Activated CD4-positive, alpha-beta memory T cell treated with anti-CD3 and anti-CD28 coated beads, Interleukin-2, amount 10 ng/mL, durations not matched to agents 7 days and 5 days (primary cell): ENCODE data around the gene LSP1. TPM values are rescaled to one million over a fixed set of nuclear protein-coding genes. Genes with fewer than 3 reads are reported as not detected.
"Not testable (repeated sequence)": the region's sequence is repeated elsewhere in the genome, so short reads cannot be mapped to it uniquely, and the experiment has no call there.

Experiments
- CTCF ChIA-PET: fragments of 350-600 bp; sonication (Branson Sonifier 250); formaldehyde crosslinking; loops from one replicate; lab custom pipeline; 2021; ENCODE audit warnings: antibody characterized with exemption, inconsistent platforms; lab: Charles Lee
- POLR2A ChIA-PET: fragments of 350-600 bp; sonication (Branson Sonifier 250); formaldehyde crosslinking; loops from one replicate; lab custom pipeline; 2021; ENCODE audit warnings: antibody characterized with exemption; lab: Charles Lee
- DNase-seq: peaks from one replicate; pipeline ENCODE4 v3.0.0-alpha.2; 2020
- H3K27ac Mint-ChIP-seq: one replicate; pipeline ENCODE4 v1.8.0; 2021; ENCODE audit warnings: mild to moderate bottlenecking, mixed read lengths
- H3K27me3 Mint-ChIP-seq: one replicate; pipeline ENCODE4 v1.8.0; 2021; ENCODE audit warnings: mixed read lengths
- H3K36me3 Mint-ChIP-seq: one replicate; pipeline ENCODE4 v1.8.0; 2021; ENCODE audit warnings: low read depth, mixed read lengths
- H3K4me1 Mint-ChIP-seq: one replicate; pipeline ENCODE4 v1.8.0; 2021; ENCODE audit warnings: mixed read lengths
- H3K4me3 Mint-ChIP-seq: one replicate; pipeline ENCODE4 v1.8.0; 2021; ENCODE audit warnings: mild to moderate bottlenecking, mixed read lengths
- H3K9me3 Mint-ChIP-seq: one replicate; pipeline ENCODE4 v1.8.0; 2021; ENCODE audit warnings: mixed read lengths
- total RNA-seq, 2 experiments: library from RNA; stranded (reverse); gene quantifications; one replicate each; pipeline ENCODE4 v1.2.3, GENCODE V29; 2021

Gene LSP1
- total RNA-seq, 2 experiments from 2014 or later: 590 TPM

DNA sequence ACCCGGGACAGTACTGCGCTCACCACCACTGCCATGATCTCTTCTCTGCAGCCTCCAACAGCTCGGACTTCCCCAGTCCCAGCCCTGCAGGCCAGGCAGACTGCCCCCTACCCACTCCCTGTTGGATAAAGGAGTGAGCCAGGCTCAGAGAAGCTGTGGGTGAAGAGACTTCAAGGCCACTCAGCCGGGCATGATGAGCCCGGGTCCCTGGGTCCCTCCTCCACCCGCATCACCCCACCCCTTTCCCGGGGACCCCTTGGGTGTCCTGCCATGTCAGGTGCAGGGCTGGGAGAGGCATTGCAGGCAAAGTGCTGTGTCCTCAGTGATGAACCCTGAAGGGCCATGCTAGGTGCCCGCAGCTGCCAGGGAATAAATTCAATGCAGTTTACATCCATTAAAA, 14.5 kb downstream of the LSP1 start:
- ChIA-PET CTCF (interaction anchor here (0.8 to 2.0 kb wide), 2 partner anchors 8 to 15 kb away, joined by 3 to 5 read pairs; no protein-coding TSS in a partner anchor), POLR2A (interaction anchor here (0.6 kb wide), 1 partner anchor 27 kb away, joined by 4 read pairs; no protein-coding TSS in a partner anchor)
- no peaks in the 10 kb centered on the region for H3K27me3 Mint-ChIP-seq
- no peak overlapping the region for H3K27ac Mint-ChIP-seq
- peaks cover 38% of the 10 kb centered on the region for H3K4me1 Mint-ChIP-seq
- H3K9me3 Mint-ChIP-seq: no peaks in the 10 kb centered on the region
- H3K36me3 Mint-ChIP-seq: peaks cover 22% of the 10 kb centered on the region
- DNase-seq: no peak
- H3K4me3 Mint-ChIP-seq: no peak overlapping the region

- ChIA-PET POLR2A (interaction anchor here (0.6 kb wide), 1 partner anchor 26 kb away, joined by 4 read pairs; no protein-coding TSS in a partner anchor), CTCF (no interaction called here)
- Mint-ChIP-seq H3K27ac (no peak overlapping the region), H3K4me1 (peaks cover 43% of the 10 kb centered on the region), H3K27me3 (no peaks in the 10 kb centered on the region), H3K4me3 (no peak overlapping the region), H3K9me3 (no peaks in the 10 kb centered on the region), H3K36me3 (peaks cover 22% of the 10 kb centered on the region)
- DNase-seq: no peak
These were observed 15.3 kb downstream of the LSP1 start for GRCh38 chr11:1868056-1868635.

GRCh38 chr11:1868636-1869291, 15.9 kb downstream of the LSP1 start:
- Mint-ChIP-seq H3K4me3 (no peak overlapping the region), H3K27ac (no peak overlapping the region), H3K4me1 (peaks cover 45% of the 10 kb centered on the region), H3K27me3 (no peaks in the 10 kb centered on the region), H3K9me3 (no peaks in the 10 kb centered on the region), H3K36me3 (peaks cover 22% of the 10 kb centered on the region)
- CTCF ChIA-PET: interaction anchor here (1.2 to 2.8 kb wide), 2 partner anchors 14 to 175 kb away, joined by 3 to 15 read pairs; no protein-coding TSS in a partner anchor
- POLR2A ChIA-PET: interaction anchor here (2.1 kb wide), 1 partner anchor 16 kb away, joined by 9 read pairs; the partner anchor contains the start of gene LSP1
- DNase-seq: no peak

- H3K36me3 Mint-ChIP-seq: peaks cover 22% of the 10 kb centered on the region
- H3K4me1 Mint-ChIP-seq: peaks cover 45% of the 10 kb centered on the region
- no peak overlapping the region for H3K27ac Mint-ChIP-seq
- CTCF ChIA-PET: interaction anchor here (0.7 to 2.8 kb wide), 3 partner anchors 13 to 176 kb away, joined by 3 to 15 read pairs (median 3); no protein-coding TSS in a partner anchor
- POLR2A ChIA-PET: interaction anchor here (1.1 to 2.1 kb wide), 3 partner anchors 17 to 27 kb away, joined by 3 to 9 read pairs (median 3); partner anchors contain the start of gene LSP1
- no peaks in the 10 kb centered on the region for H3K27me3 Mint-ChIP-seq
- no peak for DNase-seq
- no peaks in the 10 kb centered on the region for H3K9me3 Mint-ChIP-seq
- no peak overlapping the region for H3K4me3 Mint-ChIP-seq
These were observed 16.8 kb downstream of the LSP1 start for GRCh38 chr11:1869427-1870325.

GRCh38 chr11:1870326-1870696, 17.4 kb downstream of the LSP1 start:
- peaks cover 47% of the 10 kb centered on the region for H3K4me1 Mint-ChIP-seq

DNA sequence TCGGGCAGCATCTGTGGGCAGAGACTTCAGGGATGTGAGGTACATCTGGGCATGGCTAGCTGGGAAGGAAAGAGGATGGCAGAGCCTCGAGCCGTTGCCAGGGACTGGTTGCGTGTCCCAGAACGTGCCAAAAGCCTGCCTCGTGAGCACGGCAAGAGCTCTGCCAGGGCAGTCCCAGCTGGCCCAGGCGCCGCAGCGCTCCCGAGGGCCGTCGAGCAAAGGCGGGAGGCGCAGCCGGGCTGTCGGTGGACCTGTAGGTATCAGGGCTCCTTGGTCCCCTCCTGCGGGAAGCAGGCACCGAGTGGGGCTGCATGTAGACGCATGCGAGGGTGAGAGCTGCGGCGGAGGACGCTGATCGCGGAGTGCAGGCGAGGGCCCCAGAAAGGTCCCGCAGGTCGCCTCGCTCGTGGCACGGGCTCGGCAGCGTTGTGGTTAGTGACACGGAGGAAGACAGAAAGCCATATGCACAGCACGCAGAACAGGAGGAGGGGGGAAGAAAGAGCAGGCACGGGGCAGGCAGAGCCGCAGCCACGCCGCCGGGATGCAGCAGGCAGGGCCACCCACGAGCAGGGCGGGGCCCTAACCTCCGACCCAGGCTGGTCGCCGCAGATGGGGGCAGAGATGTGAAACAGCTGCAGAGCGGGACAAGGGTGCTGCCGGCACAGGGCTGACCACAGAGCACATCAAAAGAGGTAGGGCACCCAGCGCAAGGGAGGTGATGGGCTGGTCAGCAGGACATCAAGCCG, 18.0 kb downstream of the LSP1 start:
- DNase-seq: peak; percentile 61
- peaks cover 18% of the 10 kb centered on the region for H3K36me3 Mint-ChIP-seq
- no peak overlapping the region for H3K27ac Mint-ChIP-seq
- no peaks in the 10 kb centered on the region for H3K9me3 Mint-ChIP-seq
- H3K4me1 Mint-ChIP-seq: peaks cover 46% of the 10 kb centered on the region
- ChIA-PET POLR2A (interaction anchor here (1.0 to 2.1 kb wide), 4 partner anchors 18 to 28 kb away, joined by 3 to 9 read pairs (median 3); partner anchors contain the start of gene LSP1), CTCF (interaction anchor here (0.7 to 2.8 kb wide), 3 partner anchors 12 to 38 kb away, joined by 3 to 15 read pairs (median 6); no protein-coding TSS in a partner anchor)
- no peak overlapping the region for H3K4me3 Mint-ChIP-seq
- H3K27me3 Mint-ChIP-seq: no peaks in the 10 kb centered on the region

More at GRCh38 chr11:1870326-1870696, 17.4 kb downstream of the LSP1 start:
- POLR2A ChIA-PET: interaction anchor here (1.1 to 2.1 kb wide), 3 partner anchors 17 to 28 kb away, joined by 3 to 9 read pairs (median 3); partner anchors contain the start of gene LSP1
- Mint-ChIP-seq H3K27ac (no peak overlapping the region), H3K36me3 (peaks cover 22% of the 10 kb centered on the region), H3K9me3 (no peaks in the 10 kb centered on the region), H3K27me3 (no peaks in the 10 kb centered on the region), H3K4me3 (no peak overlapping the region)
- CTCF ChIA-PET: interaction anchor here (0.7 to 2.8 kb wide), 4 partner anchors 12 to 176 kb away, joined by 3 to 15 read pairs (median 4); no protein-coding TSS in a partner anchor
- DNase-seq: no peak

DNA sequence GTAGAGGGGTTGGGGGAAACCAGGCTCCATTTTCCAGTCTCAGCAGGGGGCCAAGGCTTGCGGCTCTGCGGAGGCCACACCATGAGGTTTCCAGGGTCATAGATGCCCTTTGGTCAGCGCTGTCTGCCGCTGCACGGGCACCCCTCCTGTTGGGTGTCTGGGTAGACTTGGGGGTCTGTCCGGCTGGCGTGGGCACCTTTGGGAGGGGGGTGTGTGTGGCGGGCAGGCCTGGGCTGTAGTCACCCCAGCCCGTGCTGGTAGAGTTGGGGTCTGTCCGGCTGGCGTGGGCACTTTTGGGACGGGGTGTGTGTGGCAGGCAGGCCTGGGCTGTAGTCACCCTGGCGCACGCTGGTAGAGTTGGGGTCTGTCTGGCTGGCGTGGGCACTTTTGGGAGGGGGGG, 18.6 kb downstream of the LSP1 start:
- H3K36me3 Mint-ChIP-seq: peaks cover 14% of the 10 kb centered on the region
- H3K27ac Mint-ChIP-seq: no peak overlapping the region
- ChIA-PET CTCF (interaction anchor here (1.4 to 2.8 kb wide), 2 partner anchors 11 to 18 kb away, joined by 6 to 15 read pairs; no protein-coding TSS in a partner anchor), POLR2A (interaction anchor here (1.0 to 1.6 kb wide), 2 partner anchors 18 to 21 kb away, joined by 3 read pairs; no protein-coding TSS in a partner anchor)
- no peak for DNase-seq
- H3K27me3 Mint-ChIP-seq: no peaks in the 10 kb centered on the region
- H3K4me1 Mint-ChIP-seq: peaks cover 46% of the 10 kb centered on the region
- H3K4me3 Mint-ChIP-seq: no peak overlapping the region
- no peaks in the 10 kb centered on the region for H3K9me3 Mint-ChIP-seq

- H3K4me1 Mint-ChIP-seq: peaks cover 46% of the 10 kb centered on the region
- DNase-seq: no peak
- H3K9me3 Mint-ChIP-seq: no peaks in the 10 kb centered on the region
- no peaks in the 10 kb centered on the region for H3K27me3 Mint-ChIP-seq
- peaks cover 12% of the 10 kb centered on the region for H3K36me3 Mint-ChIP-seq
- no peak overlapping the region for H3K27ac Mint-ChIP-seq
- CTCF ChIA-PET: no interaction called here
- H3K4me3 Mint-ChIP-seq: no peak overlapping the region
- POLR2A ChIA-PET: no interaction called here
These were observed 19.5 kb downstream of the LSP1 start for GRCh38 chr11:1872267-1872985.

DNA sequence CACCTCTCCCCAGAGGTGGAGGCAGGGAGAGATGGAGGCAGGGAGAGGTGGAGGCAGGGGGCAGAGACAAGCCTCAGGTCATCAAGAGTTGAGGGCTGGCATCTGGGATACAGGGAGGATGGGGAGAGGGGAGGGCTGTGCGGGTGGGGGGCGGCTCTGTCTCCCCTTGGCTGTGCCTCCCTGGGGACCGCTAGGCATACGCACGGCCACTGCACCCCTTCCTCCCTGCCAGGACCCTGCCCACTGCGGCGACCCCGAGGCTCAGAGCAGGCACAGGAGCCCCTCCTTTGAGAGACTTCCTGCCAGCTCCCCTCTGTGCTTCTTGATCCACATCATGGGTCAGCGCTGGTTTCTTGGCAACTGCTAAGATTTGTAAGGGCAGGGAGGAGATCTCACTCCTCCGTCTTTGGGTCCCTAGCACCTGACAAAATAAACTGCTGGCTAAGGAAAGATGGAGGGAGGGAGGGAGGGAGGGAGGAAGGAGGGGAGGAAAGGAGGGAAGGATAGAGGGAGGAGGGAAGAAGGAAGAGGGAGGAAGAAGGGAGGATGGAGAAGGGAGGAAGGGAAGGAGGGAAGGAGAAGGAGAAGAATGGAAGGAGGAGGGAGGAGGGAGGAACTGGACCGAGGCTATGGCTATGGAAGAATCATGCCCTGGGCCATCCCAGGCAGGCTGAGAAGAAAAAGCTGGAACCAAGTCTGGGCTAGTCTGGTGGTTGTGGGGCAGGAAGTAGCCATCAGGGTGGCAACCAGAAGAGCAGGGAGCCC, 20.3 kb downstream of the LSP1 start:
- no peaks in the 10 kb centered on the region for H3K9me3 Mint-ChIP-seq
- peaks cover 45% of the 10 kb centered on the region for H3K4me1 Mint-ChIP-seq
- no peak overlapping the region for H3K4me3 Mint-ChIP-seq
- no peak overlapping the region for H3K27ac Mint-ChIP-seq
- no peak for DNase-seq
- H3K27me3 Mint-ChIP-seq: no peaks in the 10 kb centered on the region
- H3K36me3 Mint-ChIP-seq: peaks cover 12% of the 10 kb centered on the region
- POLR2A ChIA-PET: no interaction called here
- CTCF ChIA-PET: no interaction called here

DNA sequence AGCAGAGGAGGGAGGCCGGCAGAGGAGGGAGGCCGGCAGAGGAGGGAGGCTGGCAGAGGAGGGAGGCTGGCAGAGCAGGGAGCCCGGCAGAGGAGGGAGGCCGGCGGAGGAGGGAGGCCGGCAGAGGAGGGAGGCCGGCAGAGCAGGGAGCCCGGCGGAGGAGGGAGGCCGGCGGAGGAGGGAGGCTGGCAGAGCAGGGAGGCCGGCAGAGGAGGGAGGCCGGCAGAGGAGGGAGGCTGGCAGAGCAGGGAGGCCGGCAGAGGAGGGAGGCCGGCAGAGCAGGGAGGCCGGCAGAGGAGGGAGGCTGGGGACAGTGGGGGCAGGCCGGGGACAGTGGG, 20.9 kb downstream of the LSP1 start:
- H3K4me3 Mint-ChIP-seq, POLR2A ChIA-PET, CTCF ChIA-PET, H3K27ac Mint-ChIP-seq, H3K27me3 Mint-ChIP-seq, DNase-seq, H3K9me3 Mint-ChIP-seq: not testable (repeated sequence)
- H3K4me1 Mint-ChIP-seq: peaks cover 44% of the 10 kb centered on the region
- H3K36me3 Mint-ChIP-seq: peaks cover 12% of the 10 kb centered on the region
